ENCODE data around the gene DDX60.
"Not testable (repeated sequence)": the region's sequence is repeated elsewhere in the genome, so short reads cannot be mapped to it uniquely, and the experiment has no call there.

DDX60 gene

DNA sequence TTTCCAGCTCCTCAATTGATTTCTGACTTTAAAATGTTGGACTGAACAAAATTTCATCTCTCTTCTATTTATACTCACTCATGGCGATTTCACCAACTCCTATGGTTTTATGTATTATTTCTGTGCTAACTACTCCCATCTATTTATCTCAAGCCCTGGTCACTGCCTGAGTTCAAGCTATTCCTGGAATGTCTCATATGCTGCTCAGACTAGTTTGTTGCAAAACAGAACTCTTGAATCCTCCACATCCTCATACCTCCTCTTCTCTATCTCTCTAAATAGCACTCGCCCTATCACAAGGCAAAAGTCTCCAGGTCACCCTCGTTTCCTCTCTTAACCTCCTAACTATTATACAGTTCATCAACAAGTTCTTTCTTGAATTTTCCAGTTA, 19.0 kb upstream of the DDX60 start:
- Histone ChIP-seq H3K27ac (no peak overlapping the region), H3K4me3 (no peak overlapping the region)
- TF ChIP-seq, protein P1, sequence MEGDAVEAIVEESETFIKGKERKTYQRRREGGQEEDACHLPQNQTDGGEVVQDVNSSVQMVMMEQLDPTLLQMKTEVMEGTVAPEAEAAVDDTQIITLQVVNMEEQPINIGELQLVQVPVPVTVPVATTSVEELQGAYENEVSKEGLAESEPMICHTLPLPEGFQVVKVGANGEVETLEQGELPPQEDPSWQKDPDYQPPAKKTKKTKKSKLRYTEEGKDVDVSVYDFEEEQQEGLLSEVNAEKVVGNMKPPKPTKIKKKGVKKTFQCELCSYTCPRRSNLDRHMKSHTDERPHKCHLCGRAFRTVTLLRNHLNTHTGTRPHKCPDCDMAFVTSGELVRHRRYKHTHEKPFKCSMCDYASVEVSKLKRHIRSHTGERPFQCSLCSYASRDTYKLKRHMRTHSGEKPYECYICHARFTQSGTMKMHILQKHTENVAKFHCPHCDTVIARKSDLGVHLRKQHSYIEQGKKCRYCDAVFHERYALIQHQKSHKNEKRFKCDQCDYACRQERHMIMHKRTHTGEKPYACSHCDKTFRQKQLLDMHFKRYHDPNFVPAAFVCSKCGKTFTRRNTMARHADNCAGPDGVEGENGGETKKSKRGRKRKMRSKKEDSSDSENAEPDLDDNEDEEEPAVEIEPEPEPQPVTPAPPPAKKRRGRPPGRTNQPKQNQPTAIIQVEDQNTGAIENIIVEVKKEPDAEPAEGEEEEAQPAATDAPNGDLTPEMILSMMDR (IDR thresholded peaks at IDR 0.05), result no peak
- no peak for DNase-seq (ENCODE audit: low spot score)

- H3K27ac ChIP-seq, result no peak overlapping the region
- TF ChIP-seq, protein P1 (IDR thresholded peaks at IDR 0.05), result no peak
- H3K4me3 ChIP-seq, result no peak overlapping the region
- no peak for DNase-seq (ENCODE audit: low spot score)
Observed at GRCh38 chr4:168336837-168337549, 18.4 kb upstream of the DDX60 start.

- no peak overlapping the region for H3K4me3 ChIP-seq
- DNase-seq (ENCODE audit: low spot score), result no peak
- no peak overlapping the region for H3K27ac ChIP-seq
Observed at GRCh38 chr4:168335621-168336020, 17.1 kb upstream of the DDX60 start.

GRCh38 chr4:168334053-168334452, 15.5 kb upstream of the DDX60 start:
- TF ChIP-seq, protein P1 (IDR thresholded peaks at IDR 0.05), result no peak
- no peak overlapping the region for H3K27ac ChIP-seq
- DNase-seq (ENCODE audit: low spot score), result no peak
- H3K4me3 ChIP-seq, result no peak overlapping the region

More at GRCh38 chr4:168335621-168336020, 17.1 kb upstream of the DDX60 start:
- TF ChIP-seq, protein P1 (IDR thresholded peaks at IDR 0.05), result no peak

DNA sequence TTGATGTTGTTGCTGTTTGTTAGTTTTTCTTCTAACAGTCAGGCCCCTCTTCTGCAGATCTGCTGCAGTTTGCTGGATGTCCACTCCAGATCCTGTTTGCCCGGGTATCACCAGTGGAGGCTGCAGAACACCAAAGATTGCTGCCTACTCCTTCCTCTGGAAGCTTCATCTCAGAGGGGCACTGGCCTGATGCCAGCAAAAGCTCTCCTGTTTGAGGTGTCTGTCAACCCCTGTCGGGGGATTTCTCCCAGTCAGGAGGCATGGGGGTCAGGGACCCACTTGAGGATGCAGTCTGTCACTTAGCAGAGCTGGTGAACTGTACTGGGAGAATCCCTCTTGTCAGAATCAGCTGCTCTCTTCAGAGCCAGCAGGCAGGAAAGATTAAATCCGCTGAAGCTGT, 12.0 kb upstream of the DDX60 start:
- DNase-seq (ENCODE audit: low spot score), result not testable (repeated sequence)

GRCh38 chr4:168325591-168325990, 7.0 kb upstream of the DDX60 start:
- Histone ChIP-seq H3K4me3 (no peak overlapping the region), H3K27ac (no peak overlapping the region)
- no peak for DNase-seq (ENCODE audit: low spot score)
- TF ChIP-seq, protein P1 (IDR thresholded peaks at IDR 0.05), result no peak

More for the DNA sequence above, 12.0 kb upstream of the DDX60 start:
- H3K27ac ChIP-seq, H3K4me3 ChIP-seq: not testable (repeated sequence)

- TF ChIP-seq, protein P1 (IDR thresholded peaks at IDR 0.05), result no peak
- Histone ChIP-seq H3K27ac (no peak overlapping the region), H3K4me3 (no peak overlapping the region)
- DNase-seq (ENCODE audit: low spot score), result no peak
Observed at GRCh38 chr4:168321006-168321405, 2.5 kb upstream of the DDX60 start.
